HCT116 (cell line): Measurements from ENCODE around the gene SGIP1. TPM values are rescaled to one million over a fixed set of nuclear protein-coding genes. Genes with fewer than 3 reads are reported as not detected.

Experiments
- ATAC-seq: fragments of 200-7000 bp; cut with Tn5 transposase; 2 replicates; pipeline ENCODE4 v1.9.1; 2020; ENCODE audit warnings: mild to moderate bottlenecking, moderate library complexity
- BruUV-seq: library from RNA; stranded (reverse); fragments of 400-500 nt; replicated peaks from 2 replicates; lab custom pipeline; 2021; lab: Mats Ljungman, UMichigan
- CTCF ChIA-PET: fragments of 300-600 bp; sonication (Branson Sonifier 250); formaldehyde crosslinking; loops from one replicate; lab custom pipeline; 2021; ENCODE audit warnings: antibody characterized with exemption; lab: Charles Lee
- POLR2A ChIA-PET: fragments of 300-600, 350-600 bp; sonication (Branson Sonifier 250); formaldehyde crosslinking; loops from one replicate; lab custom pipeline; 2021; ENCODE audit warnings: antibody characterized with exemption; lab: Charles Lee
- RAD21 ChIA-PET, 2 experiments: fragments of 300-600 bp; sonication (Branson Sonifier 250); formaldehyde crosslinking; loops; one replicate each; lab custom pipeline; 2023; ENCODE audit warnings: low total read pairs in 2 of 2; ENCODE audit not compliant: uncharacterized antibody in 2 of 2, unreplicated experiment in 2 of 2, low non-redundant PET in 1 of 2; lab: Charles Lee
- DNase-seq: peaks from one replicate; pipeline ENCODE4 v3.0.0-alpha.2; 2010; ENCODE audit warnings: low read depth, low spot score
- H2AFZ ChIP-seq: fragments of 200-600 bp; shearing (Covaris generic), sonication (generic); 2 replicates; pipeline ENCODE4 v1.6.1; 2017; ENCODE audit warnings: low read depth, mixed run types, mixed read lengths, antibody characterized with exemption, low read length; ENCODE audit not compliant: poor library complexity, severe bottlenecking
- H3K27ac ChIP-seq: 2 replicates; pipeline ENCODE4 v1.5.1; 2012; ENCODE audit warnings: low read depth, low read length
- H3K27me3 ChIP-seq: fragments of 200-600 bp; sonication (generic); 2 replicates; pipeline ENCODE4 v1.6.1; 2016; ENCODE audit warnings: mixed run types, low read length, mixed read lengths; ENCODE audit not compliant: insufficient read depth
- H3K36me3 ChIP-seq, 2 experiments: fragments of 200-500 bp in 1 of 2; fragments of 200-600 bp in 1 of 2; sonication (Bioruptor generic) in 1 of 2; sonication (generic) in 1 of 2; 2 replicates each; pipeline versions ENCODE4 v1.5.1 to v1.6.1; 2014 to 2016; ENCODE audit warnings: low read length in 2 of 2, inconsistent platforms in 1 of 2, mixed read lengths in 1 of 2, mixed run types in 1 of 2; ENCODE audit not compliant: insufficient read depth in 2 of 2, control insufficient read depth in 1 of 2
- H3K4me1 ChIP-seq, 2 experiments: fragments of 200-600 bp in 1 of 2; sonication (generic) in 1 of 2; 2 replicates each; pipeline versions ENCODE4 v1.5.1 to v1.6.1; 2012 to 2017; ENCODE audit warnings: low read length in 2 of 2, inconsistent platforms in 1 of 2, mild to moderate bottlenecking in 1 of 2, mixed read lengths in 1 of 2, mixed run types in 1 of 2, moderate library complexity in 1 of 2; ENCODE audit not compliant: insufficient read depth in 2 of 2, control insufficient read depth in 1 of 2
- H3K4me2 ChIP-seq: fragments of 200-600 bp; sonication (generic); 2 replicates; pipeline ENCODE4 v1.6.1; 2017; ENCODE audit warnings: mixed run types, low read length, mixed read lengths
- H3K4me3 ChIP-seq, 2 experiments: fragments of 200-600 bp in 1 of 2; sonication (generic) in 1 of 2; replicated peaks in 1 of 2; 2 replicates each; pipeline ENCODE4 v1.5.1; 2011 to 2016; ENCODE audit warnings: low read length in 2 of 2, control low read depth in 1 of 2, low read depth in 1 of 2, mild to moderate bottlenecking in 1 of 2, mixed read lengths in 1 of 2, mixed run types in 1 of 2
- H3K79me2 ChIP-seq: fragments of 200-600 bp; sonication (generic); 2 replicates; pipeline ENCODE4 v1.6.1; 2017; ENCODE audit warnings: mild to moderate bottlenecking, mixed run types, low read length, moderate library complexity, mixed read lengths; ENCODE audit not compliant: insufficient read depth
- H3K9ac ChIP-seq: fragments of 200-600 bp; sonication (generic); 2 replicates; pipeline ENCODE4 v1.6.1; 2016; ENCODE audit warnings: low read length, mixed read lengths
- H3K9me2 ChIP-seq: fragments of 200-600 bp; sonication (generic), shearing (Covaris generic); 2 replicates; pipeline ENCODE4 v1.6.1; 2017; ENCODE audit warnings: mixed run types, mild to moderate bottlenecking, moderate library complexity; ENCODE audit not compliant: insufficient read depth
- H3K9me3 ChIP-seq, 2 experiments: fragments of 200-500 bp in 1 of 2; fragments of 200-600 bp in 1 of 2; sonication (Bioruptor generic) in 1 of 2; sonication (generic) in 1 of 2; 2 replicates each; pipeline ENCODE4 v1.6.1; 2014 to 2017; ENCODE audit warnings: low read length in 2 of 2, mixed read lengths in 2 of 2, inconsistent platforms in 1 of 2, low read depth in 1 of 2, mild to moderate bottlenecking in 1 of 2, mixed run types in 1 of 2, moderate library complexity in 1 of 2; ENCODE audit not compliant: control insufficient read depth in 1 of 2, insufficient read depth in 1 of 2
- H4K20me1 ChIP-seq: fragments of 200-600 bp; sonication (generic), shearing (Covaris generic); 2 replicates; pipeline ENCODE4 v1.6.1; 2017; ENCODE audit warnings: mixed run types, mild to moderate bottlenecking, moderate library complexity; ENCODE audit not compliant: insufficient read depth
- EGR1 ChIP-seq: IDR thresholded peaks from 2 replicates; pipeline ENCODE4 v1.6.1; 2012; ENCODE audit warnings: low read depth
- JUND ChIP-seq: IDR thresholded peaks from 2 replicates; pipeline ENCODE4 v1.6.1; 2012
- SIN3A ChIP-seq: IDR thresholded peaks from 2 replicates; pipeline ENCODE4 v1.6.1; 2012; ENCODE audit warnings: low read depth
- SRF ChIP-seq: IDR thresholded peaks from 2 replicates; pipeline ENCODE4 v1.6.1; 2012; ENCODE audit warnings: low read depth
- ZNF274 ChIP-seq: fragments of 200-500 bp; sonication (Bioruptor generic); IDR thresholded peaks from 2 replicates; pipeline ENCODE4 v1.6.1; 2014; ENCODE audit warnings: mild to moderate bottlenecking, low read depth, low read length, inconsistent platforms
- intact Hi-C: fragments of 100-400 bp; cut with micrococcal nuclease; formaldehyde crosslinking; loops from 2 replicates; pipeline ENCODE4 v1.10.0; 2022
- total RNA-seq: library from RNA; stranded (reverse); gene quantifications from one replicate; pipeline ENCODE4 v1.2.1, GENCODE V29; 2021; ENCODE audit not compliant: unreplicated experiment
- TF ChIP-seq, protein P1 (sequence below), 3 experiments: fragments of 200-600 bp in 1 of 3; sonication (generic) in 1 of 3; IDR thresholded peaks in 2 of 3; conservative IDR thresholded peaks in 1 of 3; 2 replicates each; pipeline ENCODE4 v1.5.1; 2012 to 2017; ENCODE audit warnings: low read depth in 2 of 3, low read length in 2 of 3, antibody characterized with exemption in 1 of 3, borderline replicate concordance in 1 of 3, control low read depth in 1 of 3, mild to moderate bottlenecking in 1 of 3, mixed read lengths in 1 of 3, mixed run types in 1 of 3, moderate library complexity in 1 of 3; ENCODE audit not compliant: insufficient read depth in 1 of 3
- TF ChIP-seq, protein P2 (sequence below): IDR thresholded peaks from 2 replicates; pipeline ENCODE4 v1.6.1; 2012

SGIP1 gene
- total RNA-seq, 1 experiment from 2014 or later = 0.15 TPM

DNA sequence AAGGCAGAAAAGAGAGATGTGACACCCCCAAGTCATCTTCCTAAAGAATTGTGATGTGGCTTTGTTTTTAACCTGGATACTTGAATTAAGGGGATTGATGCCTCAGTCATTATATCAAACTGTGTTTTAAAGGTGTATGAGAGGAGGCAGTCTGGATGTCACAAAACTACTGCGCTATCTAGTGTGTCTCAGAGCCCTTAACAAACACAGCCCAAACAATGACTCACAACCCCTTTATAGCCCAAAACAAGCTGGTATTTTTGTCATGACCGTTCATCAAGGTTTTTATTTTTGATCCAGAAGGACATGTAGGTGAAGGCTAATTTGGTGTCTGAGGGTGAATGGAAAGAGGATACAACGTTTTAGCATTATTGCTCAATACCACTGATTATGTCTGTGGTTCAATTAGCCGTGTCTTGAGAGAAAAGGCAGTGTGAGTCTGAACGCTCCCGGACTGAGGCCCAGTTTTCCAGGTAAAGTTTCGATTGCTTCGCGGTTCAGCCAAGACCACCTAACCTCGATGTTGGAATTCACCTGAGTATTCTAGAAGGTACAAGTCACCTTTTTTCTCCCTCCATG, 71.6 kb downstream of the SGIP1 start:
- intact Hi-C loops = no loop called here
- no peak overlapping the region for H3K9ac ChIP-seq
- no peak overlapping the region for H2AFZ ChIP-seq
- BruUV-seq = no TSS peak
- no peak overlapping the region for H3K4me3 ChIP-seq
- no peaks in the 10 kb centered on the region for H3K9me3 ChIP-seq
- ATAC-seq = no peak
- no peaks in the 10 kb centered on the region for H4K20me1 ChIP-seq
- ChIA-PET POLR2A (no interaction called here), RAD21 (no interaction called here), CTCF (no interaction called here)
- H3K4me1 ChIP-seq = no peaks in the 10 kb centered on the region
- DNase-seq = no peak
- no peak overlapping the region for H3K4me2 ChIP-seq
- no peak overlapping the region for H3K27ac ChIP-seq
- H3K36me3 ChIP-seq = no peaks in the 10 kb centered on the region
- no peaks in the 10 kb centered on the region for H3K79me2 ChIP-seq
- TF ChIP-seq, protein P1, sequence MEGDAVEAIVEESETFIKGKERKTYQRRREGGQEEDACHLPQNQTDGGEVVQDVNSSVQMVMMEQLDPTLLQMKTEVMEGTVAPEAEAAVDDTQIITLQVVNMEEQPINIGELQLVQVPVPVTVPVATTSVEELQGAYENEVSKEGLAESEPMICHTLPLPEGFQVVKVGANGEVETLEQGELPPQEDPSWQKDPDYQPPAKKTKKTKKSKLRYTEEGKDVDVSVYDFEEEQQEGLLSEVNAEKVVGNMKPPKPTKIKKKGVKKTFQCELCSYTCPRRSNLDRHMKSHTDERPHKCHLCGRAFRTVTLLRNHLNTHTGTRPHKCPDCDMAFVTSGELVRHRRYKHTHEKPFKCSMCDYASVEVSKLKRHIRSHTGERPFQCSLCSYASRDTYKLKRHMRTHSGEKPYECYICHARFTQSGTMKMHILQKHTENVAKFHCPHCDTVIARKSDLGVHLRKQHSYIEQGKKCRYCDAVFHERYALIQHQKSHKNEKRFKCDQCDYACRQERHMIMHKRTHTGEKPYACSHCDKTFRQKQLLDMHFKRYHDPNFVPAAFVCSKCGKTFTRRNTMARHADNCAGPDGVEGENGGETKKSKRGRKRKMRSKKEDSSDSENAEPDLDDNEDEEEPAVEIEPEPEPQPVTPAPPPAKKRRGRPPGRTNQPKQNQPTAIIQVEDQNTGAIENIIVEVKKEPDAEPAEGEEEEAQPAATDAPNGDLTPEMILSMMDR (IDR thresholded peaks at IDR 0.05 in 2 of 3, conservative IDR thresholded peaks at IDR 0.05 in 1 of 3; ENCODE audit: borderline replicate concordance in 1 of 3, insufficient read depth in 1 of 3, low read depth in 2 of 3, low read length in 2 of 3) = no peak
- no peak for TF ChIP-seq SIN3A
- no peak for TF ChIP-seq EGR1
- no peak for TF ChIP-seq SRF
- TF ChIP-seq JUND = no peak
- TF ChIP-seq ZNF274 = no peak
- TF ChIP-seq, protein P2, sequence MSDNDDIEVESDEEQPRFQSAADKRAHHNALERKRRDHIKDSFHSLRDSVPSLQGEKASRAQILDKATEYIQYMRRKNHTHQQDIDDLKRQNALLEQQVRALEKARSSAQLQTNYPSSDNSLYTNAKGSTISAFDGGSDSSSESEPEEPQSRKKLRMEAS = no peak
- H3K27me3 ChIP-seq = no peaks in the 10 kb centered on the region
- no peaks in the 10 kb centered on the region; the same call in 1 of the 2 replicates for H3K9me2 ChIP-seq
